ENCODE data around the gene ALKBH8.
"Not testable (repeated sequence)": the region's sequence is repeated elsewhere in the genome, so short reads cannot be mapped to it uniquely, and the experiment has no call there.

ALKBH8 gene

DNA sequence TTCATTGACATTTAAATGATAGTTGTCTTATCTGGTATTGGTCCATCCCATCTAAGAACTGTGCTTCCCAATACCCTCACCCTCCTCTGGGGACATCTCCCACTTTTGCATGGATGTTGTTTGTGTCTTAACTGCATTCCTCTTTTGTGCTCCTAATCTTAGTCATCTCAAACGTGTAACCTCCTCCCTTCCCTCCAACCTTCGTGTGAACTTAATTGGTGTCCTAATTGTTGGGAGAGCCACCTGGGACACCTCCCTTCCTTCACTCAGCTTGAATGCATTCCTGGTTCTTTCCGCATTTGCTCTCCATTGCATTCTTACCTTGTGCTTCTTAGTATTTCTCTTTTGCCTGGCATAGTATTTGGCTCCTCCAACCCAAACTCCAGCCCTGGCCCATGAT is 15.6 kb upstream of the ALKBH8 start:
- TF ChIP-seq, protein P1, sequence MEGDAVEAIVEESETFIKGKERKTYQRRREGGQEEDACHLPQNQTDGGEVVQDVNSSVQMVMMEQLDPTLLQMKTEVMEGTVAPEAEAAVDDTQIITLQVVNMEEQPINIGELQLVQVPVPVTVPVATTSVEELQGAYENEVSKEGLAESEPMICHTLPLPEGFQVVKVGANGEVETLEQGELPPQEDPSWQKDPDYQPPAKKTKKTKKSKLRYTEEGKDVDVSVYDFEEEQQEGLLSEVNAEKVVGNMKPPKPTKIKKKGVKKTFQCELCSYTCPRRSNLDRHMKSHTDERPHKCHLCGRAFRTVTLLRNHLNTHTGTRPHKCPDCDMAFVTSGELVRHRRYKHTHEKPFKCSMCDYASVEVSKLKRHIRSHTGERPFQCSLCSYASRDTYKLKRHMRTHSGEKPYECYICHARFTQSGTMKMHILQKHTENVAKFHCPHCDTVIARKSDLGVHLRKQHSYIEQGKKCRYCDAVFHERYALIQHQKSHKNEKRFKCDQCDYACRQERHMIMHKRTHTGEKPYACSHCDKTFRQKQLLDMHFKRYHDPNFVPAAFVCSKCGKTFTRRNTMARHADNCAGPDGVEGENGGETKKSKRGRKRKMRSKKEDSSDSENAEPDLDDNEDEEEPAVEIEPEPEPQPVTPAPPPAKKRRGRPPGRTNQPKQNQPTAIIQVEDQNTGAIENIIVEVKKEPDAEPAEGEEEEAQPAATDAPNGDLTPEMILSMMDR (IDR thresholded peaks at IDR 0.05), result no peak
- no peaks in the 10 kb centered on the region for H3K4me1 ChIP-seq (ENCODE audit: control insufficient read depth in 1 of 2, insufficient read depth in 1 of 2, low read depth in 1 of 2, low read length in 1 of 2)
- H3K4me3 ChIP-seq (ENCODE audit: low read depth in 1 of 2, low read length in 1 of 2), result no peak overlapping the region
- H3K27ac ChIP-seq, result no peak overlapping the region
- H3K27me3 ChIP-seq, result peaks cover 52% of the 10 kb centered on the region
- no peaks in the 10 kb centered on the region for H3K36me3 ChIP-seq
- H3K9me3 ChIP-seq, result no peaks in the 10 kb centered on the region

DNA sequence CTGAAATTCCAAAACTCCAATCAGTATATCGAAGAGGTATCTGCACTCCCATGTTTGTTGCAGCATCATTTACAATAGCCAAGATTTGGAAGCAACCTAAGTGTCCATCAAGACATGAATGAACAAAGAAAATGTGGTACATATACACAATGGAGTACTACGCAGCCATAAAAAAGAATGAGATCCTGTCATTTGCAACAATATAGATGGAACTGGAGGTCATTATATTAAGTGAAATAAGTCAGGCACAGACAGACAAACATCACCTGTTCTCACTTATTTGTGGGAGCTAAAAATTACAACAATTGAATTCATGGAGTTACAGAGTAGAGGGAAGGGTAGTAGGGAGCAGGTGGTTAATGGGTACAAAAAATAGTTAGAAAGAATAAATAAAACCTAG is 13.6 kb upstream of the ALKBH8 start:
- H3K4me3 ChIP-seq (ENCODE audit: low read depth in 1 of 2, low read length in 1 of 2); H3K36me3 ChIP-seq; H3K27ac ChIP-seq; H3K9me3 ChIP-seq; H3K4me1 ChIP-seq (ENCODE audit: control insufficient read depth in 1 of 2, insufficient read depth in 1 of 2, low read depth in 1 of 2, low read length in 1 of 2): not testable (repeated sequence)
- H3K27me3 ChIP-seq, result peaks cover 33% of the 10 kb centered on the region

DNA sequence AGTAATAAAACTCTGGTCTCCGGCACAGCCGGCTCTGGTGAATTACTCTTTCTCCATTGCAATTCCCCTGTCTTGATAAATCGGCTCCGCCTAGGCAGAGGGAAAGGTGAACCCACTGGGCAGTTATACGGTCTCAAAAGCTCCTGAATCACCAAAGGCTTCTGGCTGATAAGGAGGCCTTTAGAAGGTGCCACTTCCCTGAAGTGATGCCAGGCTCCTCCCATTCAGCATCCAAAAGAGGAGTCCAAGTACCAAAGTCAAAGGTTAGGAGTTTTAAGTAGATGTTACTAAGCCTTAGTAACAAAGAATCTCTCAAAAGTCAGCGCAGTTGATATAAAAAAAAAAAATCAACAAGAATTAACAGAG is 11.8 kb upstream of the ALKBH8 start:
- Histone ChIP-seq H3K9me3 (no peaks in the 10 kb centered on the region), H3K27me3 (peaks cover 23% of the 10 kb centered on the region), H3K27ac (no peak overlapping the region), H3K4me1 (ENCODE audit: control insufficient read depth in 1 of 2, insufficient read depth in 1 of 2, low read depth in 1 of 2, low read length in 1 of 2) (no peaks in the 10 kb centered on the region), H3K4me3 (ENCODE audit: low read depth in 1 of 2, low read length in 1 of 2) (no peak overlapping the region), H3K36me3 (no peaks in the 10 kb centered on the region)
- TF ChIP-seq, protein P1 (IDR thresholded peaks at IDR 0.05), result no peak

DNA sequence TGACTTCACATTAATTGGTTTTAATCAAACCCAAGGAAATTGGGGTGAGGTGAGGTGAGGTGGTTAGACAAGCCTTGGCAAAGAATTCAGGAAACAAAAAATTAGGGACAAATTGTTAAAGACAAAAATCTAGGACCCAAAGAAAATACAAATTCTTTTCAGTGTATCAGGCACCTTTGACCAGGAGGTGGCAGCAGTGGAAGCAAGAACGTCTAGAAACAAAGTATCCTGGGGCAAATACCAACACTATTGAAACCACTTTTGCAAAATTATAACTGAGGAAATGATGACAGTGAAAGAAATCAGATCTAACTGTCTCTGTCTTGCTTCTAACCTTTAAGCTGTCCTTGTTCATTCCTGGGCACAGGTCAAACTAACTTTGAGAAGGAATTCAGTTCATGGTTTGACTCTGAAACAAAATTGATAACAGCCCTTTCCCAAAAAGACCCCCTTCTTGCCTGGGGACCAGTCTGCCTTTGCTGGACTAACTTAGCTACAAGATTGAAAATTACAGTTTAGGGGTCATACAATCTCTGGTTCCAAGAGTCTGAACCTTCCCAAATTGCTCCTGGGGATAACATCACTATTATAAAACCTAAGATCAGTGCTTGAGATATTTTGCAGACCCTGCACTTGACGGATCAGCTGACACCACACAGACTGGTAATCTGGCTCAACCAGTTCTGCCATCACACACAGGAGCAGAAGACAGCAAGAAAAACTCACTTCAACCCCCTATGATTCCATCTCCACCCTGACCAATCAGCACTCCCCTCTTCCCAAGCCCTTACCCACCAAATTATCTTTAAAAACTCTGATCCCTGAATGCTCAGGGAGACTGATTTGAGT is 11.2 kb upstream of the ALKBH8 start:
- H3K27me3 ChIP-seq, result peaks cover 22% of the 10 kb centered on the region
- not testable (repeated sequence) for H3K4me1 ChIP-seq (ENCODE audit: control insufficient read depth in 1 of 2, insufficient read depth in 1 of 2, low read depth in 1 of 2, low read length in 1 of 2); H3K36me3 ChIP-seq; H3K27ac ChIP-seq; H3K4me3 ChIP-seq (ENCODE audit: low read depth in 1 of 2, low read length in 1 of 2); H3K9me3 ChIP-seq

DNA sequence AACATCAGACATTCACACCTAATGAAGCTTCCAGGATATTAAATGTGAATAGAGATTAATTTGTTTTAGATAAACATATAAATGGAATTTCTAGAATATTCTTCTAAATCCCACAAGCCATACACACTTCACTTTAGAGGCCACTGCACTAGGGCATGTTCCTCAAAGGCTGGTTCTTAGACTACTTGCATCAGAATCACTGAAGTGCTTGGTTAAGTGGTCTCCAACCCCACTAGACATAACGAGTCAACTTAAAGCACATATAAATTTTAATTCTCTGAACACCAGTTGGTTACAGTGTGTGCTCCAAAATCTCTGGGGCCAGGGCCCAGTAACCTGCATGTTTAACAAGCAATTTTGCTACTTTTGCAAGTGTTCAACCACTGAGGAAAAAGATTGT is 7.9 kb upstream of the ALKBH8 start:
- TF ChIP-seq, protein P1 (IDR thresholded peaks at IDR 0.05), result no peak
- no peak overlapping the region for H3K4me3 ChIP-seq (ENCODE audit: low read depth in 1 of 2, low read length in 1 of 2)
- peaks cover 40% of the 10 kb centered on the region for H3K27me3 ChIP-seq
- no peak overlapping the region for H3K27ac ChIP-seq
- no peaks in the 10 kb centered on the region for H3K9me3 ChIP-seq
- H3K4me1 ChIP-seq (ENCODE audit: control insufficient read depth in 1 of 2, insufficient read depth in 1 of 2, low read depth in 1 of 2, low read length in 1 of 2), result no peaks in the 10 kb centered on the region
- H3K36me3 ChIP-seq, result no peaks in the 10 kb centered on the region

DNA sequence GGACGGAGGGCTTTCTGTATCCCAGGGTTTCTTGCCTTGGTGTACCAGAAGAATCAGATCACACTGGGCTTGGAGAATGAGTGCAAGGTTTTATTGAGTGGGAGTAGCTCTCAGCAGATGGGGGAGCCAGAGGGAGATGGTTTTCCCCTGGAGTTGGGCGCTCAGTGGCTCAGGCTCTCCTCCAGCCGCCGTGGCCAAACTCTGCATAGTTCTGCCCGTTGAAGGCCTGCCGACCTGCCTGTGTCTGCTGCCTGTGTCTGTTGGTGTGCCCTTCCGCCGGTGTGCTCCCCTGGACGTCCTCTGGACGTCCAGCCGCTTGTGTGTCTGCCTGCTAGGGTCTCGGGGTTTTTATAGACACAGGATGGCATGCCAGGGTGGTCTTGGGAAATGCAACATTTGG is 4.5 kb upstream of the ALKBH8 start:
- Histone ChIP-seq H3K27ac (no peak overlapping the region), H3K9me3 (no peaks in the 10 kb centered on the region), H3K36me3 (no peaks in the 10 kb centered on the region), H3K27me3 (peaks cover 45% of the 10 kb centered on the region), H3K4me1 (ENCODE audit: control insufficient read depth in 1 of 2, insufficient read depth in 1 of 2, low read depth in 1 of 2, low read length in 1 of 2) (peaks cover 6 to 10% of the 10 kb centered on the region in 2 experiments), H3K4me3 (ENCODE audit: low read depth in 1 of 2, low read length in 1 of 2) (no peak overlapping the region)
- TF ChIP-seq, protein P1 (IDR thresholded peaks at IDR 0.05), result no peak

Measured in neutrophil (primary cell).